Uterus (tissue), 4 donors: ENCODE measurements around the gene PRTN3. TPM values are rescaled to one million over a fixed set of nuclear protein-coding genes. Genes with fewer than 3 reads are reported as not detected.

Experiments
- DNase-seq, 2 donors: peaks; one replicate each; pipeline ENCODE4 v3.0.0-alpha.2; 2019 to 2020
- H3K27ac ChIP-seq, 2 donors: fragments of 200-600 bp; sonication (generic); 1 replicate in 1 of 2; 2 replicates in 1 of 2; pipeline ENCODE4 v1.5.1; 2016 to 2018
- H3K27me3 ChIP-seq, 2 donors: fragments of 200-600 bp; sonication (generic); one replicate each; pipeline ENCODE4 v1.5.1; 2018 to 2019; ENCODE audit warnings: control low read depth in 1 of 2
- H3K36me3 ChIP-seq, 2 donors: fragments of 200-600 bp; sonication (generic); one replicate each; pipeline ENCODE4 v1.5.1; 2019; ENCODE audit warnings: control low read depth in 1 of 2
- H3K4me1 ChIP-seq, 2 donors: fragments of 200-600 bp; sonication (generic); one replicate each; pipeline ENCODE4 v1.5.1; 2018 to 2019; ENCODE audit warnings: control low read depth in 1 of 2
- H3K4me3 ChIP-seq, 2 donors: fragments of 200-600 bp; sonication (generic); 1 replicate in 1 of 2; 2 replicates in 1 of 2; pipeline ENCODE4 v1.5.1; 2018 to 2019; ENCODE audit warnings: mild to moderate bottlenecking in 1 of 2
- H3K9me3 ChIP-seq, 2 donors: fragments of 200-600 bp; sonication (generic); one replicate each; pipeline ENCODE4 v1.5.1; 2019; ENCODE audit warnings: control low read depth in 1 of 2
- CTCF ChIP-seq, 4 experiments: fragments of 200-600 bp in 2 of 4; fragments of 450-650 bp in 2 of 4; sonication (generic) in 2 of 4; IDR thresholded peaks; one replicate each; pipeline ENCODE4 v1.5.1; 2016 to 2019; ENCODE audit warnings: antibody characterized with exemption in 4 of 4, mild to moderate bottlenecking in 2 of 4, moderate library complexity in 1 of 4
- POLR2A ChIP-seq, 2 donors: fragments of 450-650 bp; IDR thresholded peaks; one replicate each; pipeline ENCODE4 v1.6.1; 2016; ENCODE audit warnings: antibody characterized with exemption in 2 of 2, mild to moderate bottlenecking in 1 of 2, moderate library complexity in 1 of 2
- intact Hi-C: fragments of 100-400 bp; cut with DNase I; formaldehyde crosslinking; loops from one replicate; pipeline ENCODE4 v1.15.1; 2023; ENCODE audit warnings: low total_unique reads
- total RNA-seq, 4 donors: library from RNA; depleted of rRNA in 3 of 4; stranded (reverse); fragments of >200 nt in 3 of 4; gene quantifications; one replicate each; pipeline versions ENCODE4 v1.1.0 to v1.2.4, GENCODE V29; 2014 to 2023
- donor health status: DM: yes; HTN: yes; CAD: no.

The PRTN3 gene
- total RNA-seq, 4 donors from 2014 or later: 2.9 TPM; not detected in 3

- Histone ChIP-seq H3K36me3 (no peaks in the 10 kb centered on the region), H3K27me3 (no peaks in the 10 kb centered on the region), H3K27ac (no peak overlapping the region), H3K4me3 (no peak overlapping the region), H3K9me3 (no peaks in the 10 kb centered on the region), H3K4me1 (no peaks in the 10 kb centered on the region)
- DNase-seq: no peak
- TF ChIP-seq CTCF (IDR thresholded peaks at IDR 0.05) (no peak), POLR2A (IDR thresholded peaks at IDR 0.05) (no peak)
- intact Hi-C loops: no loop called here
These were observed 29.8 kb upstream of the PRTN3 start for GRCh38 chr19:810883-811489.

GRCh38 chr19:811506-812048, 29.2 kb upstream of the PRTN3 start:
- intact Hi-C loops: no loop called here
- H3K9me3 ChIP-seq: no peaks in the 10 kb centered on the region
- TF ChIP-seq POLR2A (IDR thresholded peaks at IDR 0.05): no peak
- no peak for TF ChIP-seq CTCF (IDR thresholded peaks at IDR 0.05)
- DNase-seq: no peak
- no peaks in the 10 kb centered on the region for H3K4me1 ChIP-seq
- H3K27me3 ChIP-seq: no peaks in the 10 kb centered on the region
- H3K27ac ChIP-seq: no peak overlapping the region
- H3K4me3 ChIP-seq: no peak overlapping the region
- H3K36me3 ChIP-seq: no peaks in the 10 kb centered on the region

- H3K9me3 ChIP-seq: no peaks in the 10 kb centered on the region
- DNase-seq: no peak
- no peaks in the 10 kb centered on the region for H3K4me1 ChIP-seq
- no peaks in the 10 kb centered on the region for H3K27me3 ChIP-seq
- no peaks in the 10 kb centered on the region for H3K36me3 ChIP-seq
- intact Hi-C loops: no loop called here
- TF ChIP-seq CTCF (IDR thresholded peaks at IDR 0.05) (no peak), POLR2A (IDR thresholded peaks at IDR 0.05) (no peak)
- H3K4me3 ChIP-seq: no peak overlapping the region
- H3K27ac ChIP-seq: no peak overlapping the region
These were observed 28.6 kb upstream of the PRTN3 start for GRCh38 chr19:812049-812746.

- H3K9me3 ChIP-seq: no peaks in the 10 kb centered on the region
- no peak for TF ChIP-seq CTCF (IDR thresholded peaks at IDR 0.05)
- TF ChIP-seq POLR2A (IDR thresholded peaks at IDR 0.05): no peak
- no peaks in the 10 kb centered on the region for H3K27me3 ChIP-seq
- H3K36me3 ChIP-seq: no peaks in the 10 kb centered on the region
- H3K4me3 ChIP-seq: no peak overlapping the region
- H3K4me1 ChIP-seq: no peaks in the 10 kb centered on the region
- no peak overlapping the region for H3K27ac ChIP-seq
- intact Hi-C loops: no loop called here
- DNase-seq: no peak
These were observed 28.0 kb upstream of the PRTN3 start for GRCh38 chr19:812747-813218.
